SW 1271 (cell line): ENCODE measurements around the gene LAX1.
"Not testable (repeated sequence)": the region's sequence is repeated elsewhere in the genome, so short reads cannot be mapped to it uniquely, and the experiment has no call there.

Experiments used
- DNase-seq, 2 experiments: peaks; one replicate each; lab custom pipeline; 2025; lab: John Stamatoyannopoulos, UW

The LAX1 gene

DNA sequence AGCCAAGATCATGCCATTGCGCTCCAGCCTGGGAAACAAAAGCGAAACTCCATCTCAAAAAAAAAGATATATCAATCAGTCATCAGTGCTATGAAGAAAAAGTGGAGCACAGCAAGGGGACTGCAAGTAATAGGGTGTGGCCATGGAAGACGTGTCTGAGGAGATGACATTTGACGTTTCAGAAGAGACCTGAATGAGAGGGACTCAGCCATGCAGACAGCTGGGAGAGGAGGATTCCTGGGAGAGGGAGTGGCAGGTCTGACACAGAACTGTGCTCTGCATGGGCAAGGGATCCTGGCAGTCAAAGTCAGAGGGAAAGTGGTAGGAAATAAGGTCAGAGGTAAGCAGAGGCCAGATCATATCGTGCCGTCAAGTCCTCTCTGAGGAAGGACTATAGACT, 3.3 kb downstream of the LAX1 start:
- no peak for DNase-seq

DNA sequence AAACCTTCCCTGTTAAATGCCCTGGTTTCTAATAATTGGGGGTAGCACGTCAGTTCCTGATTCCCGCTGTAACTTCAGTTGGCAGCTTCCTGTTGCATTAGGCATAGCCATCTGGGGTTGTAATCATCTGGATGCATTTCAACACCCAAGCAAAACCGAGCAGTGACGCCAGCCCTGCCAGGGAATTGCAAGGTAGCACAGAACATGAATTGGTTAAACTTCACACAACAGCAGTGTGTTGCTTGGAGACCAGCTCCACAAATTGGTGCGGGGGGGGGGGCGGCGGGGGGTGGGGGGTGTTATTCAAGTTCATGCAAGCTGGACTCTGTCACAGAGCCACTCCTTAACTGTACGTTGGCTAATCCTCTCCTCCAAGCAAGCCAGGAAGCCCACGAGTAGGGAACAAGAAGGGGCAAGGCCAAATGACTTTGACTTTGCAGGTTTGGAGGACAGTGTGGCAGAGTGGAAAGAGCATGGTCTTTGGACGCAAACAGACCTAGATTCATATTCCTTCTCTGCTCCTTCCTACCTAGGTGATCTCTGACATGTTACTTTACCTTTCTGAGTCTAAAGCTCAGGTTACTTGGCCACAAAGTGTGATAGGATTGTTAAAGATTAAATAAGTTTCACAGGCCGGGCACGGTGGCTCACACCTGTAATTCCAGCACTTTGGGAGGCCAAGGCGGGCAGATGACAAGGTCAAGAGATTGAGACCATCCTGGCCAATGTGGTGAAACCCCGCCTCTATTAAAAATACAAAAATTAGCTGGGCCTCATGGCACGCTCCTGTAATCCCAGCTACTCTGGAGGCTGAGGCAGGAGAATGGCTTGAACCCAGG, 4.7 kb downstream of the LAX1 start:
- DNase-seq, result no peak

DNA sequence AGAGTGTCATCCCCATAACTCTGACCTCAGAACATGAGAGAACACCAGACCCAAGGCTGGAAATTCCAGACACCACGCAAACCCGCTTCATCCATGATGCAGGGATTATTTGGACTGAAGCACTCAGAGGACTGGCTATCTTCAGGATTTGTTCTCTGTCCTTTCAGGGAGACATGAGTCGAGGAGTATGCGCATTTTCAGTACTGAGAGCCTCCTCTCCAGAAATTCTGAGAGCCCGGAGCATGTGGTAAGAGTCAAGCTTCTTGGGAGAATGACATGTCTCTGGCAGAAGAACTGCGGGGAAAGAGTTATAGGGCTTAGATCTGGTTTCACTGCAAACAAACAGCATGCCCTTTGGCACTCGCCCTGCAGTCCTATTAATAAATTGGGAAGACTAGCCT, 6.9 kb downstream of the LAX1 start:
- DNase-seq, result no peak

DNA sequence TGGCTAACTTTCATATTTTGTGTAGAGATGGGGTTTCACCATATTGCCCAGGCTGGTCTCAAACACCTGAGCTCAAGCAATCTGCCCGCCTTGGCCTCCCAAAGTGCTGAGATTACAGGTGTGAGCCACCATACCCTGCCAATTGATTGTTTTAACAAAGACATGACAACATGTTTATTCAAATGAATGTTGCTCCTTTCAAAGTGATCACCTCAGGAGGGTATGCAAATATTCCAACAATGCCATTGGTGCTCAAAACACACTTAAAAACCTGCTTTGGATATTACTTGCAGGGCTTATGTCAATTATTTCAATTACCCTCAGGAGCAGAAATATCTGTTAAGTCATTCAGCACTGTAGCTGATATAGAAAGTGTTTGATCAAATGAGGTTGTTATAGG, 7.9 kb downstream of the LAX1 start:
- DNase-seq, result no peak

DNA sequence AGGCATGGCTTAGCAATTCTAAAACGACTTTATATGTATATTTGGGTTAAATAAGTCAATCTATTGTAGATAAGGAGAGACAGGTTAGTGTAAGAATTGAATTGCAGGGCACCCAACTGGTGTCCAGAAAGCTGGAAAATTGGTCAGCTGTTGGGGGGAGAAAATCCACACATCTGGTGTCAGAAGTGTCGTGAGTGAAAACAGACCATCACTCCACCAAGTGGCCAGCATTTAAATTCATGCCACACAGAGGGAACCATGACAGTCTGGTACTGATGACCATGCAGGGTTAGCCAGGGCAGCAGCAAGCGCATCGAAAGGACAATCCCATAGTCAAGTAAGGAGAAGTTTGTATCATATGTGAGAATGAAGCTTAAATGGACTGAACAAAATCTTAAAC, 11.7 kb downstream of the LAX1 start:
- DNase-seq, result no peak

DNA sequence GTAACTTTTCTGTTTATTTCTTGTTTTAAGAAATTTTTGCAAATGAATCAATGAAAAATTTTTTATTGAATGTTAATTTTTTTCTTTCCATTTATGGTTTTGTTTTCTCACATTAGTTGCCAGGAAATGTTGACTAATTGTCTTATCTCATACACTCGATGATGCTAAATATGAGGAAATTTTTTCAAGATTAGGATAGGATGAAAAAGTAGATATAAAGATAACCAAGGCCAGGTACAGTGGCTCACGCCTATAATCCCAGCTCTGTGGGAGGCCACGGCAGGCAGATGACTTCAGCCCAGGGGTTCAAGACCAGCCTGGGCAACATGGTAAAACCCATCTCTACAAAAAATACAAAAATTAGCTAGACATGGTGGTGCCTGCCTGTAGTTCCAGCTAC, 12.6 kb downstream of the LAX1 start:
- DNase-seq, result no peak

DNA sequence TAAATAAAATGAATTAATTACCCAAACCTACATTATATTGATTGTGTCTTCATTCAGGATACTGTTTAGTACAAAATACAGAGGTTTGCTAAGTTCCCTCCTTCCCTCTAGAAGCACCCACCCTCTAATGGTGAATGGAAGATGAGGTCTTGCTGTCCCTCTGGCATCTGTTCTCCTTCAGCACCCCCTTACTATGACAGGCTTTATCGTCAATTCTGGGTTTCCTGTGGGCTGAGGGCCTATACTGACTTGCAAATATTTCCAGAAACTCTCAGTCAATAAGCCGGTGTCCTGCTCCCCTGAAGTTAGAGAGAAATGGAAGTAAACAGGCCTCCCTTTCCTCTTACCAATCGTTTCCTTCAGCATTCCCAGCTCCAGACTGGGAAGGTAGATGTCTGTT, 13.2 kb downstream of the LAX1 start:
- DNase-seq, result no peak

DNA sequence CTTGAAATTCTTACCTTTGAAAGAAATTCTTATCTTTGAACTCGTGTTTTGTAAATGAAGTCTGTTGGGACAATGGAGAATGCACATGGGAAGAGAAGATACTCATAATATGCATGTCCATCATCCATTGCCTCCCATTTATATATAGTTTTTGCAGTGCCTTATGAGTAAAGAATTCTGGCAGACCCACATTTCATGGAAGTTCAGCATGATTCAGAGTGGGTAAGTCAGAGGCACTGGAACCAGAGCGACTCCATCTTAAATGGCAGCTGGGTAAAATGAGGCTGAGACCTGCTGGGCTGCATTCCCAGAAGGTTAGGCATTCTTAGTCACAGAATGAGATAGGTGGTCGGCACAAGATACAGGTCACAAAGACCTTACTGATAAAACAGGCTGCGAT, 13.8 kb downstream of the LAX1 start:
- DNase-seq, result no peak

DNA sequence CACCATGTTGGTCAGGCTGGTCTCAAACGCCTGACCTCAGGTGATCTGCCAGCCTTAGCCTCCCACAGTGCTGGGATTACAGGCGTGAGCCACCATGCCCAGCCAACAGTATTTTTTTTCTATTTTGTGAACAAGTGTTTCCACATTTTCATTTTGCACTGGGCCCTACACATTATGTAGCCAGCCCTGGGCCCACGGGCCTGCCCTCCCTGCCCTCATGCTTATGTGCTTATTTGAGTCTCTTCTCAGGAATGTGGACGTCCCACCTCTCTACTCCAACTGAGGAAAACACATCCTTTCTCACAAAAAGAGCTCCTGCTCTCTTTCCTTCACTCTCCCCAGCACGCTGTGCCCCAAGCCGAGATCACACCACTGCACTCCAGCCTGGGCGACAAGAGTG, 17.0 kb downstream of the LAX1 start:
- no peak for DNase-seq

DNA sequence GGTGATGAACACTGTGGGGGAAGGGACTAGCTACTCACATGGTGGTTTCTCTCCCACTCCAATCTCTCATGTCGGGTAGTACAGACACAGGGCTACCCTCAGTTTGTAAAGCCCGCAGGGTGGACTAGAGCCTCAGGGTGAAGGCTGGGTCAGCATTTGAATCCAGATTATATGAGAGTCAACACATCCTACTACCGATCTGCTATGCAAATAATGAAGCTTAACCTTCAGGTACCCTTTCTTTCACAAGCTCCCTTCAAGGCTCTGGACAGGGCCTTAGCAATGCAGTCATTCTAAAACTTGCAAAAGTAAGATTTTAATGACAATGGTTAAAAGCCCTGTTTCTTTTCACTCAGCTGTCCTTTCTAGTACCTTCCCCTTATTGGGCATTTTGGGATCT, 25.0 kb downstream of the LAX1 start:
- DNase-seq, result no peak

DNA sequence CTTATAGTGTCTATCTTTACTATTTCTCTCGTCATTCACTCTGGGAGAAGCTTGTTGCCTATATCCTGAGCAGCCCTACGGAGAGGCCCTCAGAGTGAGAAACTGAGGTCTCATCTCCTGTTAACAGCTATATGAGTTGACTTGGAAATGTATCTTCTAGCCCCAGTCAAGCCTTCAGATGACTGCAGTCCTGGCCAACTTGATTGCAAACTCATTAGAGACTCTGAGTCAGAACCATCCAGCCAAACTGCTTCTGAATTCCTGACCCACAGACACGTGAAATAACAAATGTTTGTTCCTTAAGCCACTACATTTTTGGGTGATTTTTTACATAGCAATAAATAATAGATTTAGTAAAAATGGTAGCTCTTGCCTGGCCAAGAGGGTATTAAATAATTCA, 26.5 kb downstream of the LAX1 start:
- DNase-seq, result no peak

DNA sequence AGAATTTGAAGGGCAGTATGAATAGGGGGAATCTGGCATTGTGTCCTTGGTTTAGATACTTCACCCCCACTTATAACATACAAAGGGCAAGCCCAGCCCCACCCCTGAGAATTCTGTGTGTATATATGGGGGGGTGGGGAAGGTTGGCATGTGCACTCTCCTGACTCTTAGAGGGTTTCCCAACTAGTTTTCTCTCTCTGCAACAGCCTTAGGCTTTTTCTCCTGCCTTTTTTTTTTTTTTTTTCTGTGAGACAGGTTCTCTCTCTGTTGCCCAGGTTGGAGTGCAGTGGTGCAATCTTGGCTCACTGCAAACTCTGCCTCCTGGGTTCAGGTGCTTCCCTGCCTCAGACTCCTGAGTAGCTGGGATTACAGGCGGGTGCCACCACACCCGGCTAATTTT, 27.5 kb downstream of the LAX1 start:
- DNase-seq, result no peak

DNA sequence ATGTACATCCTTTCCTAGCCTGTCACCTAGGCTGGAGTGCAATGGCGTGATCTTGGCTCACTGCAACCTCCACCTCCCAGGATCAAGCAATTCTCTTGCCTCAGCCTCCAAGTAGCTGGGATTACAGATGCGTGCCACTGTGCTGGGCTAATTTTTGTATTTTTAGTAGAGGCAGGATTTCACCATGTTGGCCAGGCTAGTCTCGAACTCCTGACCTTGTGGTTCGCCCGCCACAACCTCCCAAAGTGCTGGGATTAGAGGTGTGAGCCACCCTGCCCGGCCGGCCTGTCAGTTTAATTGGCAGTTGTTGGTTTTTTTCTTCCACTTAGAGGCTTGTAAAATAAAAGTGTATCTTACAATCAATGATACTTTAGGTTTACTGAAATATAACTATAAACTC, 28.6 kb downstream of the LAX1 start:
- DNase-seq, result not testable (repeated sequence)

DNA sequence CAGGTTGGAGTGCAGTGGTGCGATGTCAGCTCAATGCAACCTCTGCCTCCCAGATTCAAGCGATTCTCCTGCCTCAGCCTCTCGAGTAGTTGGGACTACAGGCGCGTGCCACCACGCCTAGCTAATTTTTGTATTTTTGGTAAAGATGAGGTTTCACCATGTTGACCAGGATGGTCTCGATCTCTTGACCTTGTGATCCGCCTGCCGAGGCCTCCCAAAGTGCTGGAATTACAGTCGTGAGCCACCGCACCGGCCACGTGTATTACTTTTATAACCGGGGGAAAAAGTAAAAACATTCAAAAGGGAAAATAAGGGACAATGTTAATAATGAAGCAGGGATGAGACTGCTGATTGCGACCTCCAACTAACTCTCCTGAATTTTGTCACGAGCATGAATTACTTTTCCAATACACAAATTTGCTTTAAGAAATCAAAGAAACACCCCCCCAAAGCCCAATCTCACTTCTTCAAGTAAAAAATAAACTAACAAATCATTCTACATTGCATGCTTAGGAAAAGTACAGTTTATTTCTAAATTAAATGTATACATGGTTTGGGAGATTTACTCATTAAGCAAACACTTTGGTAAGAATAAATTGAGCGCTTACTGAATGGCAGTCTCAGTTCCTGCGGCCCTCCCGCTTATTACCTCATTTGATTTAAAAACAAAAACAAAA, 29.9 kb downstream of the LAX1 start:
- DNase-seq, result no peak

DNA sequence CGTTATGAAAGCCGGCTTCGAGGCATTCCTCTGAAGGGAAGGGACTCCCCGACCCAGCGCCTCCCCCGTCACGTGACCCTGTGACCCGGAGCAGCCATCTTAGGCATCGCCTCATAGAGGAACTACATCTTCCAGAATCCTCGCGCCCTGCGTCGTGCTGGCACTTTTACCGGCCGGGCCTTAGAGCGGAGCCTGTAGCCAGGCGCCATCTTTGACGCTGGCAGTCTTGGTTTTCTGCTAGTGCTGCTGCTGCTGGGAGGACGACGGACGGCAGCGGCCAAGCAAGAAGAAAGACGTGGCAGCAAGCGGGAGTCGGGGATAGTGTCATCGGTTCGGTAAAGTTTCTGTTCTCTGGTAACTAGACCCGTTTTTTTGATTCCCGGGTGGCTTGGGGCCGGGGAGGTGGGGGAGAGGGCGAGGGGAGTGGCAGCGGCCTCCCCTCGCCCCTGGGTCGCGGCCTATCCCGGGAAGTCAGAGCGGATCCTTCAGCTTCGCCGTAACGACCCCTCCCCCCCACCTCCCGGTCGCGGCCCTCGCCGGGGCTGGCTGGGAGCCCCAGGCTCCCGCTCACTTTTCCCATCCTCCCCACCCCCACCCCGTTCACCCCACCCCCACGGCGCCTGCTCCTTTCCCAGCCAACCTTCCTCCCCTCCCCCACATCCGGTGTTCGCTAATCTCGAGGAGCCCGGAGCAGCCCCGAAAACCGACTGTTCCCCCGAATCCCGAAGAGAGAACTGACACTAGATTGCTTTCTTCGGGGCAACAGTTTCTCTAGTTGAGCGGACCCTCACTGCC, 30.7 kb downstream of the LAX1 start, which contains the start of the genes ZBED6 and ZC3H11A:
Gene ZBED6 (plus strand): TSS at position 183 of the 795 bp plus-strand sequence. CDS start 1,900 bp downstream, outside the sequence.
Gene ZC3H11A (plus strand): TSS at position 183 of the 795 bp plus-strand sequence. CDS start 21,448 bp downstream, outside the sequence.
- peak; percentile 76 to 92 for DNase-seq

DNA sequence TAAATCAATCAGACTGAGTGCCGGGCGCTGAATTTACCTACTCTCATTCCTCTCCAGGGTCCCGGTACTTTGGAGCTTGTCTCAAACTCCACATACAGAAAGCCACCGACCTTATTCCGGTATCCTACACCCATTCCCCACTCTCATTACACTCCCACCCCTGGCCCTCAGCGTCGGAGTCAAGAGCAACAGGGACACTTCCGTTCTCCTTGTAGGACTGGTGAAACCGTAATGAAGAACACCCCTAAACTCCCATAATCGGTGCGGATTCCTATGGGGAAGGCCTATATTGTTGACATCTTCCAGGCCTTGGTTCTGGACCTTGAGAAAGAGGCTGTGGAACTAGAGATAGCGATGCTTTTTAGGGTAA, 31.2 kb downstream of the LAX1 start:
- DNase-seq, result no peak

DNA sequence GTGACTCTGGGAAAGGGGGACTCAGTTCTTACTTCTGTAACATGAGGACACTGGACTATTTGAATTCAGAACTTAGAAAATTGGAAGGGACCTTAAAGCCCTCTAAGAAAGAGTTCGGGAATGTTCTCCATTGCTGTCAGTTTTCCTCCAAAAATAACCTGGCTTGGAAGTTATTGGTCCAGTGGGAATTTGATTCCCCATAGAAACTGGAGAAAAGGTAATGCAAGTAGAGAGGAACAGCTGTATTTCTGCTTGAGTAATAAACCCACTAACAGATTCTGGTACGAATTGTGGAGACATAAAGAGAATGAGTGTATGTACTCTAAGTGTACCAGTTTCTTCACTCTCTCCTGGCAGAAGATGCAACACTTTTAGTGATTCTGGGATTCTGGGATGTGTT, 32.2 kb downstream of the LAX1 start:
- no peak for DNase-seq

DNA sequence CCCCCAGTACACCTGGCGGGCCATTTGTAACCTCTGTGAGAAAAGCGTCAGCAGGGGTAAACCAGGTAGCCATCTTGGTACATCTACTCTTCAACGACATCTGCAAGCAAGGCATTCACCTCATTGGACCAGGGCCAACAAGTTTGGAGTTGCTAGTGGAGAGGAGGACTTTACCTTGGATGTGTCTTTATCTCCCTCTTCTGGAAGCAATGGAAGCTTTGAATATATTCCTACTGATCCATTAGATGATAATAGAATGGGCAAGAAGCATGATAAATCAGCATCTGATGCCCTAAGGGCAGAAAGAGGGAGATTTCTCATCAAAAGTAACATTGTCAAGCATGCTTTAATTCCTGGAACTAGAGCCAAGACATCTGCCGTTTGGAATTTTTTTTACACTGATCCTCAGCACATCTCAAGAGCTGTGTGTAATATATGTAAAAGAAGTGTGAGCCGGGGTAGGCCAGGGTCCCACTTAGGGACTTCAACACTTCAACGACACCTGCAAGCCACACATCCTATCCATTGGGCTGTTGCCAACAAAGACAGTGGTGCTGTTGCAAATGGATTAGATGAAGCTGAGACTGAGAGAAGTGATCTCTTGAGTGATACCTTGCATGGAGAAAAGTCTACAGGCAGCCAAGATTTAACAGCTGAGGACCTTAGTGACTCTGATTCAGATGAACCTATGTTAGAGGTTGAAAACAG, 33.1 kb downstream of the LAX1 start:
- no peak for DNase-seq

DNA sequence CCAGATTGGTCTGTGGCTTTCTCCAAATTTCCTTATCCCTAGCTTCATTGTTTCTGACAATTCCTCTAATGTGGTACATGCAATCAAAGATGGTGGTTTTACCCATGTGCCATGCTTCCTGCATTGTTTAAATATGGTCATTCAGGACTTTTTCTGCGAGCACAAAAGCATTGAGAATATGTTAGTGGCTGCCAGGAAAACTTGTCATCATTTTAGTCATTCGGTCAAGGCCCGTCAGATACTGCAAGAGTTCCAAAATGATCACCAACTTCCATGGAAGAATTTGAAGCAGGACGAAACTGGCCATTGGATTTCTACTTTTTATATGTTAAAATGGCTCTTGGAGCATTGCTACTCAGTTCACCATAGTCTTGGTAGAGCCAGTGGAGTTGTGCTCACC, 34.2 kb downstream of the LAX1 start:
- DNase-seq, result no peak

DNA sequence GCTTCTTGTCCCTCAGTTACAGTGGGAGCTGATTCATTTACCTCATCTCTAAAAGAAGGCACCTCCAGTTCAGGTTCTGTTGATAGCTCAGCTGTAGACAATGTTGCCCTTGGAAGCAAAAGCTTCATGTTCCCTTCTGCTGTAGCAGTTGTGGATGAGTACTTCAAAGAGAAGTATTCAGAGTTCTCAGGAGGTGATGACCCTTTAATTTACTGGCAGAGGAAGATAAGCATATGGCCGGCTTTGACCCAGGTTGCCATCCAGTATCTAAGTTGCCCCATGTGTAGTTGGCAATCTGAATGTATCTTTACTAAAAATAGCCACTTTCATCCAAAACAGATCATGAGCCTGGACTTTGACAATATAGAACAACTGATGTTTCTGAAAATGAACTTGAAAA, 35.0 kb downstream of the LAX1 start:
- no peak for DNase-seq

DNA sequence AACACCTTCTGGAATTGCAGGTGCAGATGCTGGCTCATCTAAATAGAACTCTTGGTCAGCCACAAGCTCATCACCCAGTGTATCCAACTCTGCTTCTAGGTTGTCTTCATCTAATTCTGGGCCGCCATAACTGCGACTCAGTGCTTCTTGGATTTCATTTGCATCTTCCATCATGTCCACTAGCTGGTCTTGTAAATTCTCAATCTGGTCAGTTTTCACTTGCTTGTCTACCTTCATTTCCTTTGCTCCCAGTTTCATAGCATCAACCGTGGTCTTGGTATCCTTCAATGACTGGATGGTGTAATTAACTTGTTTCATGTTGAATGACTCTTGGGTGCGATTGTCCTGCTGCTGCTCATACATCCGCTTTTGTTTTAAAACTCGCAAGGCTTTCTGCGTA, 40.7 kb downstream of the LAX1 start:
- DNase-seq, result no peak

DNA sequence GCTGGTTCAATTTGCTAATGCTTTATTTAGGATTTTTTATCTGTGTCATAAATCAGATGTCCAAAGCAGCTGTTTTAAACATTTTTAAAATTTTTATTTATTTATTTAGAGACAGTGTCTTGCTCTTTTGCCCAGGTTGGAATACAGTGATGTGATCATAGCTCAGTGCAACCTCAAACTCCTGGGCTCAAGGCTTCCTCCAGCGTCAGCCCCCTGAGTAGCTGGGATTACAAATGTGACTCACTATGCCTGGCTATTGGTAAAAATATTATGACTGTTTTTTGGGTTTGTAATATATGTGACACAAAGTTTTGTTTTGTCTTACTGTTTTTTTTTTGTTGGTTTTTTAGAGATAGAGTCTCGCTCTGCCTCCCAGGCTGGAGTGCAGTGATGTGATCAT, 42.2 kb downstream of the LAX1 start:
- DNase-seq, result no peak
